Measurements from ENCODE around the gene KDM5A. TPM values are rescaled to one million over a fixed set of nuclear protein-coding genes. Genes with fewer than 3 reads are reported as not detected.

The KDM5A gene
- total RNA-seq, 1 experiment from 2014 or later, result 56.9 TPM

DNA sequence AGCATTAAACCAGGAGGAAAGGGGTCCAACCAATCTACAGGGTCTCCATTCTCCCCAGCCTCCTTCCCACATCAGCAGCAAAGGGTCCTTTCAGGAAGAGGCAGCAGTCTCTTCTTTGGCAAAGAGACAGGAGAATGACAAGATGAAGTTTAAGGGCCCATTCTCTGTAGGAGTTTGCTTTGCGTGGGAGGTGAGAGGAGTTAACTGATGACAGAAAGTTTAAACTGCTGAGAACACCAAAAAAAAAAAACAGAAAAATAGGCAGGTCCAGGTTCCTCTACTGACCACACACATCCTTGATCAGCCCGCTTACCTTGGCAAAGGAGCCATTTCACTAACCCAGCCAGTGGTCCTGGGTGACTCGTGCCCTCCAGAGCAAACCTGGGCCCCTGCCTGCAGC is 132.2 kb downstream of the KDM5A start:
- Histone ChIP-seq H2BK15ac (ENCODE audit: low read depth, low read length) (no peak overlapping the region), H3K27ac (ENCODE audit: insufficient read length, low read depth, low read length) (no peak overlapping the region), H3K14ac (ENCODE audit: insufficient read depth, low read length) (no peak overlapping the region), H4K20me1 (ENCODE audit: control insufficient read depth, insufficient read depth, insufficient read length) (no peaks in the 10 kb centered on the region), H3K79me2 (ENCODE audit: insufficient read depth, low read length) (no peaks in the 10 kb centered on the region), H3K27me3 (ENCODE audit: insufficient read depth, low read length) (no peaks in the 10 kb centered on the region), H3K4me1 (ENCODE audit: insufficient read depth, low read length) (no peaks in the 10 kb centered on the region; the same call in 1 of the 2 replicates), H2BK12ac (ENCODE audit: insufficient read length, low read depth, low read length) (no peak overlapping the region), H3K4me2 (ENCODE audit: insufficient read depth, insufficient read length, low read length) (no peak overlapping the region), H3K9me3 (ENCODE audit: control insufficient read depth, low read depth, low read length) (no peaks in the 10 kb centered on the region), H4K5ac (ENCODE audit: insufficient read length, low read depth, low read length) (no peak overlapping the region), H3K79me1 (ENCODE audit: insufficient read depth, low read depth, low read length, poor library complexity, severe bottlenecking) (no peaks in the 10 kb centered on the region), H2BK5ac (ENCODE audit: insufficient read length, low read length) (no peak overlapping the region), H2AK5ac (ENCODE audit: insufficient read length, low read length) (no peak overlapping the region), H3T11ph (ENCODE audit: low read length) (no peak overlapping the region), H3K56ac (ENCODE audit: insufficient read length, low read depth, low read length) (no peak overlapping the region), H2BK120ac (ENCODE audit: low read depth, low read length, poor library complexity, severe bottlenecking) (no peak overlapping the region), H3K23me2 (ENCODE audit: insufficient read length, low read depth, low read length, poor library complexity, severe bottlenecking) (no peaks in the 10 kb centered on the region), H4K91ac (ENCODE audit: insufficient read length, low read depth, low read length) (no peak overlapping the region), H3K23ac (ENCODE audit: insufficient read length, low read depth, low read length) (no peak overlapping the region), H2BK20ac (ENCODE audit: low read depth, low read length, poor library complexity, severe bottlenecking) (no peak overlapping the region), H3K4ac (ENCODE audit: low read depth, low read length) (no peak overlapping the region), H4K8ac (replicated peaks; ENCODE audit: insufficient read length, low read depth, low read length) (no peak overlapping the region), H3K18ac (ENCODE audit: insufficient read length, low read depth, low read length) (no peak overlapping the region), H2AFZ (ENCODE audit: low read length) (no peak overlapping the region), H3K9ac (ENCODE audit: extremely low read depth, insufficient read length, low read length) (no peak overlapping the region)
- peaks cover 4 to 8% of the 10 kb centered on the region in 2 experiments; a peak in 3 of 4 replicates for H3K4me1 Mint-ChIP-seq
- no peaks in the 10 kb centered on the region for H3K36me3 Mint-ChIP-seq (ENCODE audit: insufficient read depth in 1 of 3, low read depth in 3 of 3)
- TF ChIP-seq, protein P1, sequence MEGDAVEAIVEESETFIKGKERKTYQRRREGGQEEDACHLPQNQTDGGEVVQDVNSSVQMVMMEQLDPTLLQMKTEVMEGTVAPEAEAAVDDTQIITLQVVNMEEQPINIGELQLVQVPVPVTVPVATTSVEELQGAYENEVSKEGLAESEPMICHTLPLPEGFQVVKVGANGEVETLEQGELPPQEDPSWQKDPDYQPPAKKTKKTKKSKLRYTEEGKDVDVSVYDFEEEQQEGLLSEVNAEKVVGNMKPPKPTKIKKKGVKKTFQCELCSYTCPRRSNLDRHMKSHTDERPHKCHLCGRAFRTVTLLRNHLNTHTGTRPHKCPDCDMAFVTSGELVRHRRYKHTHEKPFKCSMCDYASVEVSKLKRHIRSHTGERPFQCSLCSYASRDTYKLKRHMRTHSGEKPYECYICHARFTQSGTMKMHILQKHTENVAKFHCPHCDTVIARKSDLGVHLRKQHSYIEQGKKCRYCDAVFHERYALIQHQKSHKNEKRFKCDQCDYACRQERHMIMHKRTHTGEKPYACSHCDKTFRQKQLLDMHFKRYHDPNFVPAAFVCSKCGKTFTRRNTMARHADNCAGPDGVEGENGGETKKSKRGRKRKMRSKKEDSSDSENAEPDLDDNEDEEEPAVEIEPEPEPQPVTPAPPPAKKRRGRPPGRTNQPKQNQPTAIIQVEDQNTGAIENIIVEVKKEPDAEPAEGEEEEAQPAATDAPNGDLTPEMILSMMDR (conservative IDR thresholded peaks at IDR 0.05), result no peak
- H3K9me3 Mint-ChIP-seq, result peaks cover 0 to 2% of the 10 kb centered on the region in 2 experiments; a peak in 1 of 5 replicates
- H3K27me3 Mint-ChIP-seq (ENCODE audit: low read depth), result peaks cover 33% of the 10 kb centered on the region
- DNase-seq, result no peak
- WGBS (ENCODE audit: extremely low coverage, insufficient read length, low lambda C conversion rate), result no CpG with 5 or more reads among the region's 3 CpGs
- no peak overlapping the region for H3K4me3 Mint-ChIP-seq
- no peak overlapping the region; a peak in 1 of 7 replicates for H3K27ac Mint-ChIP-seq

All from H9 (cell line).